Measurements from ENCODE around the gene RBM47. TPM values are rescaled to one million over a fixed set of nuclear protein-coding genes. Genes with fewer than 3 reads are reported as not detected.
"Not testable (repeated sequence)": the region's sequence is repeated elsewhere in the genome, so short reads cannot be mapped to it uniquely, and the experiment has no call there.

RBM47 gene
- polyA plus RNA-seq, 1 donor from 2014 or later: 1.7 TPM

GRCh38 chr4:40394236-40394635, 235.4 kb downstream of the RBM47 start:
- Histone ChIP-seq H3F3A (ENCODE audit: insufficient read depth, low read length, poor library complexity, severe bottlenecking) (no peaks in the 10 kb centered on the region), H3K27ac (ENCODE audit: low read length) (no peak overlapping the region), H3K27me3 (ENCODE audit: insufficient read depth, low read depth, low read length) (no peaks in the 10 kb centered on the region), H2AFZ (ENCODE audit: low read depth, low read length) (no peak overlapping the region), H3K9ac (ENCODE audit: low read length) (no peak overlapping the region), H3K9me2 (ENCODE audit: insufficient read depth, low read length) (no peaks in the 10 kb centered on the region), H3K9me3 (ENCODE audit: low read length) (no peaks in the 10 kb centered on the region), H4K20me1 (ENCODE audit: insufficient read depth) (no peaks in the 10 kb centered on the region), H3K36me3 (ENCODE audit: insufficient read depth, low read length) (no peaks in the 10 kb centered on the region), H3K79me2 (replicated peaks; ENCODE audit: insufficient read depth, low read length) (no peaks in the 10 kb centered on the region), H3K4me3 (ENCODE audit: low read length) (no peak overlapping the region), H3K4me2 (ENCODE audit: low read length) (no peak overlapping the region)
- TF ChIP-seq POLR2AphosphoS5 (IDR thresholded peaks at IDR 0.05) (no peak), EP300 (conservative IDR thresholded peaks at IDR 0.05; ENCODE audit: poor library complexity, severe bottlenecking) (no peak), MXI1 (conservative IDR thresholded peaks at IDR 0.05; ENCODE audit: poor library complexity, severe bottlenecking) (no peak), TAF1 (IDR thresholded peaks at IDR 0.05; ENCODE audit: low read depth) (no peak), CTCF (IDR thresholded peaks at IDR 0.05; ENCODE audit: poor library complexity, severe bottlenecking) (no peak)

DNA sequence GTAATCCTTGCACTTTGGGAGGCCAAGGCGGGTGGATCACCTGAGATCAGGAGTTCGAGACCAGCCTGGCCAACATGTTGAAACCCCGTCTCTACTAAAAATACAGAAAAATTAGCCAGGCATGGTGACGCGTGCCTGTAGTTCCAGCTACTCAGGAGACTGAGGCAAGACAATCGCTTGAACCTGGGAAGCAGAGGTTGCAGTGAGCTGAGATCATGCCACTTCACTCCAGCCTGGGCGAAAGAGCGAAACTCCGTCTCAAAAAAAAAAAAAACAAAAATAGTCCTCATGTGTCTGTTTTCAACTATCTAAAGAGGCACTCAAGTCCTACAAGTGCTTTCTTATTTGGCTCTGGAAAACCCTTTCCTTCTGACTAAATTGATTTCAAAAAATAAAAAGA, 237.4 kb downstream of the RBM47 start:
- not testable (repeated sequence) for H3K9me2 ChIP-seq (ENCODE audit: insufficient read depth, low read length); H3K4me3 ChIP-seq (ENCODE audit: low read length); H3K9me3 ChIP-seq (ENCODE audit: low read length); H2AFZ ChIP-seq (ENCODE audit: low read depth, low read length); H3K27ac ChIP-seq (ENCODE audit: low read length); H3K4me2 ChIP-seq (ENCODE audit: low read length); H3F3A ChIP-seq (ENCODE audit: insufficient read depth, low read length, poor library complexity, severe bottlenecking); H3K27me3 ChIP-seq (ENCODE audit: insufficient read depth, low read depth, low read length); H3K36me3 ChIP-seq (ENCODE audit: insufficient read depth, low read length); H3K9ac ChIP-seq (ENCODE audit: low read length); H4K20me1 ChIP-seq (ENCODE audit: insufficient read depth); H3K79me2 ChIP-seq (replicated peaks; ENCODE audit: insufficient read depth, low read length)

DNA sequence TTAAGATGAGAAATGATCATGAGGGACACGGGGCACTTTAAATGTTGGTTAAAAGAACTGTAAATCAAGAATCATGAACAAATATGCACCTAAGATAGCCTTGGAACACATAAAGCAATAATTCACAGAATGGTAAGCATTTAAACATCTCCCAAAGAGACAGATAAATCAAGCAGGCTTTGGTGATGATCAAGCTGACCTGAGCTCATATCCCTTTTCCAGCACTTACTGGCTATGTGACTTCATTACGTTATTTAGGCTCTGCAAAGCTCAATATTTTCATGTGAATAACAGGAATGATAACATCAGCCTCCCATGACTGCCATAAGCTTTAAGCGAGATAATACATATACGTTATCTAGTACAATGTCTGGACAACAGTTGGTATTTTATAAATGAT, 239.7 kb downstream of the RBM47 start:
- Histone ChIP-seq H4K20me1 (ENCODE audit: insufficient read depth) (no peaks in the 10 kb centered on the region), H3F3A (ENCODE audit: insufficient read depth, low read length, poor library complexity, severe bottlenecking) (no peaks in the 10 kb centered on the region), H3K27ac (ENCODE audit: low read length) (no peak overlapping the region), H3K4me3 (ENCODE audit: low read length) (no peak overlapping the region), H3K27me3 (ENCODE audit: insufficient read depth, low read depth, low read length) (no peaks in the 10 kb centered on the region), H2AFZ (ENCODE audit: low read depth, low read length) (no peak overlapping the region), H3K9me2 (ENCODE audit: insufficient read depth, low read length) (no peaks in the 10 kb centered on the region), H3K79me2 (replicated peaks; ENCODE audit: insufficient read depth, low read length) (no peaks in the 10 kb centered on the region), H3K4me2 (ENCODE audit: low read length) (no peak overlapping the region), H3K9ac (ENCODE audit: low read length) (no peak overlapping the region), H3K9me3 (ENCODE audit: low read length) (no peaks in the 10 kb centered on the region), H3K36me3 (ENCODE audit: insufficient read depth, low read length) (no peaks in the 10 kb centered on the region)
- TF ChIP-seq TAF1 (IDR thresholded peaks at IDR 0.05; ENCODE audit: low read depth) (no peak), EZH2 (IDR thresholded peaks at IDR 0.05; ENCODE audit: borderline replicate concordance, insufficient read depth, low read length, poor library complexity, severe bottlenecking) (no peak), EP300 (conservative IDR thresholded peaks at IDR 0.05; ENCODE audit: poor library complexity, severe bottlenecking) (no peak), REST (IDR thresholded peaks at IDR 0.05; ENCODE audit: borderline replicate concordance) (no peak), CTCF (IDR thresholded peaks at IDR 0.05; ENCODE audit: poor library complexity, severe bottlenecking) (no peak), MXI1 (conservative IDR thresholded peaks at IDR 0.05; ENCODE audit: poor library complexity, severe bottlenecking) (no peak), RAD21 (conservative IDR thresholded peaks at IDR 0.05) (no peak), SMC3 (conservative IDR thresholded peaks at IDR 0.05; ENCODE audit: poor library complexity) (no peak), POLR2AphosphoS5 (IDR thresholded peaks at IDR 0.05) (no peak)

All from neural cell (in vitro differentiated cells).